LHCN-M2 (cell line): ENCODE measurements around the gene TBC1D5. TPM values are rescaled to one million over a fixed set of nuclear protein-coding genes. Genes with fewer than 3 reads are reported as not detected.
"Not testable (repeated sequence)": the region's sequence is repeated elsewhere in the genome, so short reads cannot be mapped to it uniquely, and the experiment has no call there.

Experiments used
- DNase-seq: peaks from one replicate; pipeline ENCODE4 v3.0.0-alpha.2; 2012; ENCODE audit warnings: low read depth
- polyA plus RNA-seq: library from polyadenylated mRNA; unstranded; fragments of >200 nt; gene quantifications from one replicate; pipeline ENCODE4 v1.2.1, GENCODE V29; 2012; ENCODE audit warnings: missing spikeins
- total RNA-seq: library from RNA; depleted of rRNA; stranded (reverse); fragments of >200 nt; gene quantifications from 2 replicates; pipeline ENCODE4 v1.2.3, GENCODE V29; 2014; rRNA removed

TBC1D5 gene
- 73.7 and 92.2 TPM in 2 replicates for total RNA-seq
- 22.3 TPM for polyA plus RNA-seq

- peak; percentile 98 for DNase-seq
These were observed at the start of gene TBC1D5 for GRCh38 chr3:17742102-17742879. Gene TBC1D5, minus strand, starts transcription at chr3:17742631. Its CDS starts 234,061 bp downstream, at chr3:17508570.

GRCh38 chr3:17783426-17783825, 41.0 kb upstream of the TBC1D5 start:
- no peak for DNase-seq

GRCh38 chr3:17782751-17783150, 40.3 kb upstream of the TBC1D5 start:
- DNase-seq = no peak

GRCh38 chr3:17780369-17780768, 37.9 kb upstream of the TBC1D5 start:
- DNase-seq = not testable (repeated sequence)

GRCh38 chr3:17779304-17780250, 37.1 kb upstream of the TBC1D5 start:
- not testable (repeated sequence) for DNase-seq

GRCh38 chr3:17777326-17777725, 34.9 kb upstream of the TBC1D5 start:
- not testable (repeated sequence) for DNase-seq

- DNase-seq = no peak
These were observed 32.6 kb upstream of the TBC1D5 start for GRCh38 chr3:17775073-17775472.

- DNase-seq = not testable (repeated sequence)
These were observed 31.9 kb upstream of the TBC1D5 start for GRCh38 chr3:17774180-17774910.

- no peak for DNase-seq
These were observed 30.1 kb upstream of the TBC1D5 start for GRCh38 chr3:17772556-17772955.

GRCh38 chr3:17771177-17772017, 29.0 kb upstream of the TBC1D5 start:
- no peak for DNase-seq

GRCh38 chr3:17770682-17771081, 28.3 kb upstream of the TBC1D5 start:
- DNase-seq = no peak

- DNase-seq = no peak
These were observed 23.5 kb upstream of the TBC1D5 start for GRCh38 chr3:17765819-17766472.

GRCh38 chr3:17761563-17761962, 19.1 kb upstream of the TBC1D5 start:
- no peak for DNase-seq

- DNase-seq = peak; percentile 45
These were observed 17.5 kb upstream of the TBC1D5 start for GRCh38 chr3:17759901-17760300.

- DNase-seq = no peak
These were observed 13.4 kb upstream of the TBC1D5 start for GRCh38 chr3:17755836-17756235.

- peak; percentile 59 for DNase-seq
These were observed 11.2 kb upstream of the TBC1D5 start for GRCh38 chr3:17753632-17753992.

GRCh38 chr3:17752876-17753631, 10.6 kb upstream of the TBC1D5 start:
- no peak for DNase-seq

- no peak for DNase-seq
These were observed 10.0 kb upstream of the TBC1D5 start for GRCh38 chr3:17752436-17752835.

- DNase-seq = no peak
These were observed 7.4 kb upstream of the TBC1D5 start for GRCh38 chr3:17749705-17750293.
